CD4-positive, alpha-beta T cell treated with Interleukin-4 for 1 hour (primary cell): Measurements from ENCODE around the gene CREB3.
A peak's percentile ranks its signal among the peaks of the same experiment; 100 is the strongest.

Source experiments
- DNase-seq, 2 donors: peaks; one replicate each; pipeline ENCODE4 v3.0.0-alpha.2; 2020 to 2022

The CREB3 gene

DNA sequence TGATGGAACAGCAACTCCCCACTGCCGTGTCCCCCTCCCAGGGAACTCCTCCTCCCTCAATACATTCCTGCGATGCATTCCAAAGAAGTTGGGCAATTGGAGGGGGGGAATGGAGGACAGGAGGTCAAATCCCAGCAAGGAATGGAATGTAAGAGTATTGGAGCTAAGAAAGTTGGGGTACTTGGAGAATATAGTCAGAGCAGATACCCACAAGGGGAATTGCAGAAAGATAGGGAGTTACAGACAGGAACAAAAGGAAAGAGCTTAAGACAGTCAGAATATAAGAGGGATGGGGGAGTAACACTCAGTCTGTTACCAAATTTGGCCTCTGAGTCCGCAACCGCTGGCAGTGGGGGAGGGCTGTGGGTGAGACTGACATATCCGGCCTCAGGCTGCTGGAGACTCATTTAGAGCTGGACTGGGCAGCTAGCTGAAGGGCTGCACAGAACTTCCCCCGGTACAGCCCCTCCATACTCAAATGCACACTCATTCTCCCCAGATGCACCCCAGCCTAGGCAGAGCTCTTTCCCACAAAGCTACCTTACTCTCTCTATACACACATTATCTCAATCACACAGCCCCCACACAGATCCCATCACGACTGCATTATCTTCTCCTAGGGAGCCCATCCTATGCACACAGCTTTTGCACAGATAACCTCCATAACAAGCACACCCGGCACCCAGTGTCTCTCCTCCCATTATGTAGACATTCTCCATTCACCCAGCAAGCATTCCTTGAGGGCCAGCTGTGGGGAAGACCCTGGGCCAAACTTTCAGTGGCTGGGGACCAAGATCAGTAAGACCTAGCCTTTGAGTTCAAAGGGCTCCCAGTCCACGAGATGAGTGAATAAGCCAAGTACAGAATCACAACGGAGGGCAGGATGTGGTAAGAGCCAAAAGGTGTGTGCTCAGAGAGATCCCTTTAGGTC is 4.2 kb upstream of the CREB3 start:
- peak; percentile 35 to 50 for DNase-seq

GRCh38 chr9:35729101-35729500 is 3.4 kb upstream of the CREB3 start:
- DNase-seq: no peak

GRCh38 chr9:35729700-35730485 is 2.6 kb upstream of the CREB3 start:
- DNase-seq: peak; percentile 60 to 63

- no peak for DNase-seq
Measured at GRCh38 chr9:35730486-35730854, 2.0 kb upstream of the CREB3 start.

- DNase-seq: no peak
Measured at GRCh38 chr9:35731415-35732184, 866 bp upstream of the CREB3 start.

GRCh38 chr9:35732800-35733541 is 505 bp downstream of the CREB3 start:
- peak; percentile 17 to 43 for DNase-seq

DNA sequence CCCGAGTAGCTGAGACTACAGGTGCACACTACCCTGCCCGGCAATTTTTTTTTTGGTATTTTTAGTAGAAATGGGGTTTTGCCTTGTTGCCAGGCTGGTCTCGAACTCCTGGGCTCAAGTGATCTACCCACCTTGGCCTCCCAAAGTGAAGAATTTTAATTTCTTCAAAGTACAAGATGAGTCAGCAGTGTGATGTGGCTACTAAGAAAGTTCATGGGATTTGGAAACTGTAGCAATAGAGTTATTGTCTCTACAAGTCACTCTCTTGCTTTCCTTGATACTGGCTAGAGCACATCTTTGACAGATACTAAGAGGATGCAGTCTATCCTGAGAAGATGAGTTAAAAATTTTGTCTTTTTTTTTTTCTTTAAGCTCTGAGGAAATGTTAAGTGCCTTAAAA is 1.6 kb downstream of the CREB3 start:
- DNase-seq: no peak

DNA sequence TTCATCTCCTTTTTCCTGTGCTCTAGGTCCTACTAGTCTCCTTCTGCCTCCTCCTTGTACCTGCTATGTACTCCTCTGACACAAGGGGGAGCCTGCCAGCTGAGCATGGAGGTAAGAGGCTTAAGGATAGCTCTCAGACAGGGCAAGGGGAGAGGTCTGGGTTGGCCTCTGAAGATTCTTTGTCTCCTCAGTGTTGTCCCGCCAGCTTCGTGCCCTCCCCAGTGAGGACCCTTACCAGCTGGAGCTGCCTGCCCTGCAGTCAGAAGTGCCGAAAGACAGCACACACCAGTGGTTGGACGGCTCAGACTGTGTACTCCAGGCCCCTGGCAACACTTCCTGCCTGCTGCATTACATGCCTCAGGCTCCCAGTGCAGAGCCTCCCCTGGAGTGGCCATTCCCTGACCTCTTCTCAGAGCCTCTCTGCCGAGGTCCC is 3.8 kb downstream of the CREB3 start:
- DNase-seq: peak; percentile 77 to 82

- DNase-seq: no peak
Measured at GRCh38 chr9:35737143-35737542, 4.7 kb downstream of the CREB3 start.

DNA sequence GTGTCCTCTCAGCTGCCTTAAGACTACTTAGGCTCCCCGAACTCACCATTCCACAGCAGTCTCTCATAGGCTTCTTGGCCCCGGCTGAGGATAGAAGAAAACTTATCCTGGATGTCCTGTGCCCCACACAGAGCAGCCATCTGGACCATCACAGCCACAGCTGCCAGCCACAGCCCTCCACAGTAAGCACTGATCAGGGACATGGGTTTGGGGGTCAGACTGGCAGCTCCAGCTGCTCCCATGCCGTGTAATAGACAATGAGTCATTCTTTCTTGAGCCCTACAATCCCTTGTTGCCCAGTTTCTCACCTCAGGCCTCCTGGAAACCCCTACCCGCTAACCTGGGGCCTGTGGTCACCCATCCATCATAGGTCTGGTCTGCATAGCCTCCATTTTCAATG is 5.7 kb downstream of the CREB3 start:
- DNase-seq: no peak

DNA sequence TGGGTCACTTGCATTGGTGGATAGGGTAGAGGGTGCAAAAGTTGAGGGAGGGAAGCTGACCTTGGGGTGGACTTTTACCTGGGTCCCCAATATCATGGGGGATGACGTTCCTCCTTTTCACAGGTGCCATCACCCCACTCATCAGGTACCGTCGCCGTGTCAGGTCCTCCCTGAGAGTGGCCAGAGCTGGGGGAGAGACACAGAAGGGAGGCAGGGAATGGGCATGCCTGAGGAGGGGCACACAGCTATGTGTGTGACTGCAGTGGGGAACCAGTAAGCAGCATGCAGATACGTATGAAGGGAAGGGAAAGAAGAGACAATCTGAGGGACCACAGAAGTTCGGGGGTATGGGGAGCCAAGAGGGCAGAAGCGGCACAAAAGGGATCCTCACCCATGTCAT is 6.5 kb downstream of the CREB3 start:
- no peak for DNase-seq

- DNase-seq: no peak
Measured at GRCh38 chr9:35740243-35740642, 7.8 kb downstream of the CREB3 start.

- DNase-seq: peak in 1 of 2 donors; percentile 23
Measured at GRCh38 chr9:35741740-35742139, 9.3 kb downstream of the CREB3 start.

- DNase-seq: no peak
Measured at GRCh38 chr9:35743452-35743851, 11.0 kb downstream of the CREB3 start.

DNA sequence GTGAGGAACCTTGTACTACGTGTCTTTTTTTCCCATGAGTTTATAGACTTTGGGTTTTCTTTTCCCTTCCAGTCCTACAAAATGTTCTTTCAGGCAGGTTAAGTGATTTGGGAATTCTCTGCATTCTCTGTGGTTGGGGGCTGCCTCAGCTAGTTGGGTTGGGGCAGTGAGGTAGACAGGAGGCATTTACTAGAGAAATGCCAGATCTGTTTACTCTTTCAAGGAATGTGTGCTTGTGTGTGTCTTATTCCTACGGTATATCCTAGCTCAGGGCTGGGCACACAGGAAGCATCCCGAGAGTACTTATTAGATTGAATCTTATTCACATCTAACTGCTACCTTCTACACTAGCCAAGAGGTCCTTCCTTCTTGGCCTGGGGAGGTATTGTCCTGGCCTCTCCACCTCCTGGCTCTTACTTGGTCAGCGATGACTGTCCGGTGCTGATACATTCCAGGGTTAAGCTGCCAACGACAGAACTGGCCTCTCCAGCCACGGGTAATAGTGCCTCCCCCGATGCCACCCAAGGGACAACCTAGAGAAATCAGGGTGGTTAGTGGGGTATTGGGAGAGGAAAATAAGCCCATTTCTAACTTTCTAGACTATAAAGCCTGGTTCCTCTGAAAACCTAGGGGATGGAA is 11.5 kb downstream of the CREB3 start:
- no peak for DNase-seq

DNA sequence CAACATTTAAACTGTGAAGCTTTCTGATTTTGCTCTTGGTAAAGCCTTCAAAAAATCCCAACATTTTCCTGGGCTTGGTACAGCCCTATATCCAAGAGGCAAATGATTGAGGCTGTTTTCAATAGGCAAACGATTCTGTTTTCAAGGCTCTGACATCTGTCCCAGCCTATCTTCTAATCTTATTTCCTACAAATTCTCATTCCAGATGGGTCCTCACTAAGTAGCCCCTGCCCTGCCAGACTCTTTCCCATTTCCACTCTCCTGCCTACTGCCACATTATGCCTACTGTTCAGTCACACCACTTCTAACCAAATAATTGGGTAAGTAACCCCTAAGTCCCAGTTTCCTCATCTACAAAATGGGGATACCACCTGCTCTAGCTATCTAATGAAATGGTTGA is 13.1 kb downstream of the CREB3 start:
- DNase-seq: no peak

DNA sequence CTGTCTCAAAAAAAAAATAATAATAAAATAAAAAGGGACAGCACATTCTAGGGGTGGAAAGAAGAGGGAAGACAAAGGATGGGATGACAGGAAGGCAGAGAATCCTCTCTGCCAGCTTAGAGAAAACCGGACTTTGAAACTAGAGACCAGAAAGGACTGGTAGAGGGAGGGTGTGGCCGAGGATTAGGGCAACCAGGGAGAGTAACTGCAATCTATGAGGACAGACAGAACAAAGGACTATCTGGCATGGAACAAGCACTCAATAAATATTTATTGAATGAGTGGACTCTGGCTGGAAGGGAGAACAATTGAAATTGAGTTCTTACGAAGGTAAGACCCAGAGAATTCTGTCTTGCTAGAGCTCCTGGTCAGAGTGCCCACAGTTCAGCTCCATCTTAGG is 14.1 kb downstream of the CREB3 start:
- DNase-seq: no peak

DNA sequence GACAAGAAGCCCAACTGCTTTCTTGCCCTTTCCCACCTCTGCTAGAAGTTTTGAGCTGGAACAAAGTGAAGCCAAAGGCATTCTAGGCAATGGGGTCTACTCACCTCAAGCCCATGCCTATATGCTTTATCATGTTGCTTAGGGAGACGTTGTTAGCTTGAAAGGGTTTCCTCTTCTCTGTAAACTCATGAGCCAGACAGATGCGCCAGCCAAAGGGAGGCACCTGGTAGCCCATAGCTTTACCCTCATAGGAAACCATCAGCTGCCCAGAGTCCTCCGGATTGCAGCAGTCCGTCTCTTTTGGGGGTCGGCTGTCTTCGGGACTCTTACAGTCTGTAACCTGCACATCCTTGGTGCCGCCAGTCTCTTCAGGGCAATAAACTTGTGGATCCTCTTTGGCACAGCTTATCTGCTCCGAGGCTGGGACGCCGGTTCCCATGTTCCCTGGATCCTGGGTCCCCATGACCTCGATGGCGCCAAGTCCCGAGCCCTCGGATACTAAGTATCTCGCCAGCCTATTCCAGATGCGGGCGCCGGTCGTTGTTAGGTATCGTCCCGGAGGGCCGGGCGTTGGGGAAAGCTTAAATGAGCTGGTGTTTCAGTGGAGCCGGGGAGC is 15.9 kb downstream of the CREB3 start:
- no peak for DNase-seq

DNA sequence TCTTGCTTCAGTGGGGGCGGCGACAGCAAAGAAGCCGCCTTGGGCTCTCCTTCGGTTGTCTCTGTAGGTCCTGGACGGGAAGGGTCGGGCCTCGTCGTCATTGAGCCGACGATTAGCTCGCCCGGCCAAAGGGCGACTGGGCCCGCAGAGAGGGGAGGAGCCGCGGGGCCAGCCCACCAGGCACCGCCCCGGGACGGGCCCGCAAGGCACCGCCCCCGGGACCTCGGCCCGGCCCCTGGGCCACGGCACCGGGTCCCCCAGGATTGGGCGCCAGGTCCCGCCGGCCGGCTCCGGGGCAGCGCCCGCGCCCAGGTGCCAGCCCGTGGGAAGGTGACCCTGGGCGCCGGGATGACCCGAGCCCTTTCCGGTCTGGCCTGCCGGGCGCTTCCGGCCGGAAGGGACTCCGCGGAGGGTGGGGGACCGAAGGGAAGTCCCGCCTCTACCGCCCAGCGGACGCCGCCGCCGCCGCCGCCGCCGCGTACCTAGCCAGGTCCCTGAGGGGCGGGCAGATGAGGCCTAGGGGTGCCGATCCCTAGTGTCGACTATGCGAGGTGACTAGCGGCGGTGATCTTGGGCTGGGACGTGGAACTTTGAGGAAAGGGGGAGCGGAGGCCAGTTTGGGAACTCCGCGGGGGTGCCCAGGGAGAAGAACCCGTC is 16.5 kb downstream of the CREB3 start, which contains the start of the genes GBA2 and RGP1:
TSS of gene GBA2 (minus strand) at position 371 of the 657 bp plus-strand sequence. CDS start 524 bp downstream, outside the sequence.
TSS of gene RGP1 (plus strand) at position 430 of the 657 bp plus-strand sequence. CDS start 469 bp downstream, outside the sequence.
- peak; percentile 65 to 71 for DNase-seq

- DNase-seq: peak; percentile 32 to 59
Measured at GRCh38 chr9:35749515-35750255, 17.2 kb downstream of the CREB3 start.
